H9 (cell line): ENCODE measurements around the gene C19orf53. TPM values are rescaled to one million over a fixed set of nuclear protein-coding genes. Genes with fewer than 3 reads are reported as not detected.

Source experiments
- DNase-seq: peaks from one replicate; pipeline ENCODE4 v3.0.0-alpha.2; 2017
- H2AFZ ChIP-seq: one replicate; pipeline ENCODE4 v1.6.1; 2013; ENCODE audit warnings: mild to moderate bottlenecking, low read length, control low read depth, moderate library complexity
- H2AK5ac ChIP-seq: 2 replicates; pipeline ENCODE4 v1.6.1; 2013; ENCODE audit warnings: low read length, control low read depth, mixed read lengths; ENCODE audit not compliant: insufficient read length
- H2BK120ac ChIP-seq: one replicate; pipeline ENCODE4 v1.6.1; 2013; ENCODE audit warnings: low read depth, mild to moderate bottlenecking, low read length, control low read depth, inconsistent platforms; ENCODE audit not compliant: poor library complexity, severe bottlenecking
- H2BK12ac ChIP-seq: 2 replicates; pipeline ENCODE4 v1.6.1; 2013; ENCODE audit warnings: low read length, control low read depth, mixed read lengths, low read depth; ENCODE audit not compliant: insufficient read length
- H2BK15ac ChIP-seq: 2 replicates; pipeline ENCODE4 v1.6.1; 2013; ENCODE audit warnings: low read depth, low read length, control low read depth
- H2BK20ac ChIP-seq: one replicate; pipeline ENCODE4 v1.6.1; 2013; ENCODE audit warnings: low read depth, mild to moderate bottlenecking, low read length, control low read depth, inconsistent platforms; ENCODE audit not compliant: poor library complexity, severe bottlenecking
- H2BK5ac ChIP-seq: 2 replicates; pipeline ENCODE4 v1.6.1; 2013; ENCODE audit warnings: low read length, control low read depth, mixed read lengths; ENCODE audit not compliant: insufficient read length
- H3K14ac ChIP-seq: 2 replicates; pipeline ENCODE4 v1.6.1; 2013; ENCODE audit warnings: low read length, control low read depth; ENCODE audit not compliant: insufficient read depth
- H3K18ac ChIP-seq: 2 replicates; pipeline ENCODE4 v1.6.1; 2013; ENCODE audit warnings: low read depth, mild to moderate bottlenecking, mixed read lengths, low read length, control low read depth; ENCODE audit not compliant: insufficient read length
- H3K23ac ChIP-seq: 2 replicates; pipeline ENCODE4 v1.6.1; 2013; ENCODE audit warnings: low read length, control low read depth, mixed read lengths, low read depth; ENCODE audit not compliant: insufficient read length
- H3K23me2 ChIP-seq: 2 replicates; pipeline ENCODE4 v1.6.1; 2013; ENCODE audit warnings: low read depth, mild to moderate bottlenecking, mixed read lengths, low read length, control low read depth; ENCODE audit not compliant: insufficient read length, poor library complexity, severe bottlenecking
- H3K27ac ChIP-seq: 2 replicates; pipeline ENCODE4 v1.5.1; 2013; ENCODE audit warnings: low read length, control low read depth, mixed read lengths, low read depth; ENCODE audit not compliant: insufficient read length
- H3K27me3 ChIP-seq: 2 replicates; pipeline ENCODE4 v1.6.1; 2013; ENCODE audit warnings: low read length, control low read depth, inconsistent platforms; ENCODE audit not compliant: insufficient read depth
- H3K4ac ChIP-seq: 2 replicates; pipeline ENCODE4 v1.6.1; 2013; ENCODE audit warnings: low read depth, mild to moderate bottlenecking, control low read depth, inconsistent platforms, low read length, moderate library complexity
- H3K4me1 ChIP-seq: 2 replicates; pipeline ENCODE4 v1.6.1; 2013; ENCODE audit warnings: low read length, control low read depth, inconsistent platforms; ENCODE audit not compliant: insufficient read depth
- H3K4me2 ChIP-seq: 2 replicates; pipeline ENCODE4 v1.6.1; 2013; ENCODE audit warnings: low read length, control low read depth, mixed read lengths; ENCODE audit not compliant: insufficient read length, insufficient read depth
- H3K56ac ChIP-seq: 2 replicates; pipeline ENCODE4 v1.6.1; 2013; ENCODE audit warnings: low read depth, mild to moderate bottlenecking, mixed read lengths, low read length, control low read depth; ENCODE audit not compliant: insufficient read length
- H3K79me1 ChIP-seq: 2 replicates; pipeline ENCODE4 v1.6.1; 2013; ENCODE audit warnings: low read depth, mild to moderate bottlenecking, moderate library complexity, low read length, control low read depth, inconsistent platforms; ENCODE audit not compliant: insufficient read depth, poor library complexity, severe bottlenecking
- H3K79me2 ChIP-seq: 2 replicates; pipeline ENCODE4 v1.6.1; 2013; ENCODE audit warnings: low read length, control low read depth, inconsistent platforms; ENCODE audit not compliant: insufficient read depth
- H3K9ac ChIP-seq: 2 replicates; pipeline ENCODE4 v1.6.1; 2013; ENCODE audit warnings: low read length, control low read depth, mixed read lengths; ENCODE audit not compliant: insufficient read length; ENCODE audit errors: extremely low read depth
- H3K9me3 ChIP-seq: one replicate; pipeline ENCODE4 v1.6.1; 2013; ENCODE audit warnings: low read depth, low read length, inconsistent platforms; ENCODE audit not compliant: control insufficient read depth
- H3T11ph ChIP-seq: one replicate; pipeline ENCODE4 v1.6.1; 2013; ENCODE audit warnings: mild to moderate bottlenecking, low read length, control low read depth, inconsistent platforms
- H4K20me1 ChIP-seq: one replicate; pipeline ENCODE4 v1.6.1; 2013; ENCODE audit not compliant: control insufficient read depth, insufficient read length, insufficient read depth
- H4K5ac ChIP-seq: 2 replicates; pipeline ENCODE4 v1.6.1; 2013; ENCODE audit warnings: low read depth, mild to moderate bottlenecking, mixed read lengths, low read length, control low read depth; ENCODE audit not compliant: insufficient read length
- H4K8ac ChIP-seq: replicated peaks from 2 replicates; pipeline ENCODE4 v1.6.1; 2013; ENCODE audit warnings: low read length, control low read depth, mixed read lengths, low read depth; ENCODE audit not compliant: insufficient read length
- H4K91ac ChIP-seq: 2 replicates; pipeline ENCODE4 v1.6.1; 2013; ENCODE audit warnings: low read depth, mild to moderate bottlenecking, moderate library complexity, mixed read lengths, low read length, control low read depth; ENCODE audit not compliant: insufficient read length
- H3K27ac Mint-ChIP-seq, 3 experiments: 2 replicates in 2 of 3; 3 replicates in 1 of 3; pipeline ENCODE4 v1.8.0; 2020 to 2021; ENCODE audit warnings: mixed read lengths in 3 of 3, mild to moderate bottlenecking in 1 of 3, moderate library complexity in 1 of 3
- H3K27me3 Mint-ChIP-seq: 2 replicates; pipeline ENCODE4 v1.8.0; 2021; ENCODE audit warnings: low read depth, mild to moderate bottlenecking, moderate library complexity, mixed read lengths
- H3K36me3 Mint-ChIP-seq, 3 experiments: 2 replicates in 2 of 3; 3 replicates in 1 of 3; pipeline ENCODE4 v1.8.0; 2020 to 2021; ENCODE audit warnings: low read depth in 3 of 3, mixed read lengths in 3 of 3; ENCODE audit not compliant: insufficient read depth in 1 of 3
- H3K4me1 Mint-ChIP-seq, 2 experiments: 2 replicates each; pipeline ENCODE4 v1.8.0; 2020; ENCODE audit warnings: mixed read lengths in 2 of 2
- H3K4me3 Mint-ChIP-seq, 2 experiments: 2 replicates in 1 of 2; 3 replicates in 1 of 2; pipeline ENCODE4 v1.8.0; 2020 to 2021; ENCODE audit warnings: mild to moderate bottlenecking in 2 of 2, mixed read lengths in 2 of 2, moderate library complexity in 1 of 2
- H3K9me3 Mint-ChIP-seq, 2 experiments: 2 replicates in 1 of 2; 3 replicates in 1 of 2; pipeline ENCODE4 v1.8.0; 2020; ENCODE audit warnings: mild to moderate bottlenecking in 2 of 2, mixed read lengths in 2 of 2, moderate library complexity in 1 of 2
- WGBS: extraction: QIAGEN DNeasy Blood & Tissue Kit; methylation state at CpG from one replicate; pipeline ENCODE4 v1.1.7; 2013; ENCODE audit warnings: missing lambda C conversion rate, low lambda C conversion rate, mixed read lengths; ENCODE audit not compliant: insufficient read length; ENCODE audit errors: extremely low coverage; 5-methylcytosine and 5-hydroxymethylcytosine counted together
- total RNA-seq: library from RNA; stranded (reverse); gene quantifications from 2 replicates; pipeline ENCODE4 v1.2.1, GENCODE V29; 2021
- TF ChIP-seq, protein P1 (sequence below): fragments of 200-600 bp; sonication (generic); conservative IDR thresholded peaks from 3 replicates; pipeline ENCODE4 v1.8.0; 2021; ENCODE audit warnings: antibody characterized with exemption, mild to moderate bottlenecking

C19orf53 gene
- total RNA-seq, 1 experiment from 2014 or later, result 129 TPM

DNA sequence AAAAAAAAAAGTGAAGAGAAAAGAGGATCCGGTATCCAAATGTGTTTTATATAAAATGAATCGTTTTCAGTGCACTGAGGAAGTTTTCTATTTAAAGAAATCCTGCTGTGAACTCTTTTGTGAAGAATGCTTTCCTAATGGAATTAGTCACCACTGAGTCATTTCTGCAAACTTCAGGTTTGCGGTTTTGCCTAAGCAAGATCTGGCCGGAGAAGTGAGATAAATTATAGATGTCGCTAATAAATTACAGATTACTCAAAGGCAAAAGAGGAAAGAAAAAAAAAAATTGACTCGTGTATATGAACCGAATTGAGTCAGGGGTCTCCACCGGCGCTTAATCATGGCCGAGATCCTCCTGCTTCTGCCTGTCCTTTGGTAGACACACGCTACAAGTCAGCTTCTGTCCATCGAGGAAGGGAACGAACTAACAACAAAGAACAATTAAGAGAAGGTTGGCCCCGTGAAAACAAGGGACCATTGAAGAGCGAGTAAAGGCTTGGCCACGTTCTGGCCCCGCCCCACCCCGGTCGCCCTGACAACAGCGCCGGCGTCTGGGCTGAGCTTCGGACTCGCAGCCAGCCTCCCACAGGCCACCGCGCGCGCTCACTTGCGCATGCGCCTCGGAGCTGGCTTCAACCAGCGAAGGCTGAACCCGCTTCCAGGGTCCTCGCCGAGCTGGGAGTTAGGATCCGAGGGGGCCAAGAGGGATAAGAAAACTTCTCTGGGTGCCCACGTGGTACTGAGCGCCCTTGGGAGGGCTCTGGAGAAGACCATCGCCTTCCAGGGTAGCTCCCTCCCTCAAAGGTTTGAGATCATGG is 42.9 kb upstream of the C19orf53 start:
- H2BK12ac ChIP-seq, result no peak overlapping the region
- peak overlapping the region; percentile 57 for H2AFZ ChIP-seq
- no peaks in the 10 kb centered on the region for H3K27me3 Mint-ChIP-seq
- H2BK20ac ChIP-seq, result no peak overlapping the region
- H3K36me3 Mint-ChIP-seq, result peaks cover 2 to 9% (median 4%) of the 10 kb centered on the region in 3 experiments; a peak in 5 of 7 replicates
- H3K4ac ChIP-seq, result no peak overlapping the region
- H3K9me3 ChIP-seq, result no peaks in the 10 kb centered on the region
- H2BK5ac ChIP-seq, result no peak overlapping the region
- H3K27me3 ChIP-seq, result no peaks in the 10 kb centered on the region
- peaks cover 11 to 12% of the 10 kb centered on the region in 2 experiments for H3K4me1 Mint-ChIP-seq
- peak overlapping the region; percentile 74 to 93 (median 81); a peak in 6 of 7 replicates for H3K27ac Mint-ChIP-seq
- TF ChIP-seq, protein P1, sequence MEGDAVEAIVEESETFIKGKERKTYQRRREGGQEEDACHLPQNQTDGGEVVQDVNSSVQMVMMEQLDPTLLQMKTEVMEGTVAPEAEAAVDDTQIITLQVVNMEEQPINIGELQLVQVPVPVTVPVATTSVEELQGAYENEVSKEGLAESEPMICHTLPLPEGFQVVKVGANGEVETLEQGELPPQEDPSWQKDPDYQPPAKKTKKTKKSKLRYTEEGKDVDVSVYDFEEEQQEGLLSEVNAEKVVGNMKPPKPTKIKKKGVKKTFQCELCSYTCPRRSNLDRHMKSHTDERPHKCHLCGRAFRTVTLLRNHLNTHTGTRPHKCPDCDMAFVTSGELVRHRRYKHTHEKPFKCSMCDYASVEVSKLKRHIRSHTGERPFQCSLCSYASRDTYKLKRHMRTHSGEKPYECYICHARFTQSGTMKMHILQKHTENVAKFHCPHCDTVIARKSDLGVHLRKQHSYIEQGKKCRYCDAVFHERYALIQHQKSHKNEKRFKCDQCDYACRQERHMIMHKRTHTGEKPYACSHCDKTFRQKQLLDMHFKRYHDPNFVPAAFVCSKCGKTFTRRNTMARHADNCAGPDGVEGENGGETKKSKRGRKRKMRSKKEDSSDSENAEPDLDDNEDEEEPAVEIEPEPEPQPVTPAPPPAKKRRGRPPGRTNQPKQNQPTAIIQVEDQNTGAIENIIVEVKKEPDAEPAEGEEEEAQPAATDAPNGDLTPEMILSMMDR, result no peak
- H3K4me3 Mint-ChIP-seq, result peak overlapping the region; percentile 57 to 79
- H3K9me3 Mint-ChIP-seq, result no peaks in the 10 kb centered on the region
- no peak overlapping the region for H3K23ac ChIP-seq
- no CpG with 5 or more reads among the region's 39 CpGs for WGBS
- H3K14ac ChIP-seq, result peak overlapping the region; percentile 81
- H4K20me1 ChIP-seq, result no peaks in the 10 kb centered on the region
- no peak overlapping the region for H4K5ac ChIP-seq
- no peak overlapping the region for H4K8ac ChIP-seq
- H3K79me1 ChIP-seq, result no peaks in the 10 kb centered on the region
- H3K27ac ChIP-seq, result peak overlapping the region; percentile 47
- no peaks in the 10 kb centered on the region for H3K79me2 ChIP-seq
- H3K4me2 ChIP-seq, result peak overlapping the region; percentile 95
- H3K18ac ChIP-seq, result peak overlapping the region; percentile 79
- peak overlapping the region; percentile 95 for H3K9ac ChIP-seq
- peaks cover 6% of the 10 kb centered on the region for H3K23me2 ChIP-seq
- no peak overlapping the region for H3T11ph ChIP-seq
- H4K91ac ChIP-seq, result peak overlapping the region; percentile 95
- no peak overlapping the region for H2BK120ac ChIP-seq
- peak overlapping the region; percentile 85 for H2AK5ac ChIP-seq
- no peak overlapping the region for H2BK15ac ChIP-seq
- H3K56ac ChIP-seq, result no peak overlapping the region
- H3K4me1 ChIP-seq, result no peaks in the 10 kb centered on the region
- peak; percentile 98 for DNase-seq
